SK-N-DZ (cell line): ENCODE measurements around the gene DBN1.
"Not testable (repeated sequence)": the region's sequence is repeated elsewhere in the genome, so short reads cannot be mapped to it uniquely, and the experiment has no call there.

ENCODE experiments used
- DNase-seq: peaks from one replicate; pipeline ENCODE4 v3.0.0-alpha.2; 2015; ENCODE audit warnings: low spot score

The DBN1 gene

DNA sequence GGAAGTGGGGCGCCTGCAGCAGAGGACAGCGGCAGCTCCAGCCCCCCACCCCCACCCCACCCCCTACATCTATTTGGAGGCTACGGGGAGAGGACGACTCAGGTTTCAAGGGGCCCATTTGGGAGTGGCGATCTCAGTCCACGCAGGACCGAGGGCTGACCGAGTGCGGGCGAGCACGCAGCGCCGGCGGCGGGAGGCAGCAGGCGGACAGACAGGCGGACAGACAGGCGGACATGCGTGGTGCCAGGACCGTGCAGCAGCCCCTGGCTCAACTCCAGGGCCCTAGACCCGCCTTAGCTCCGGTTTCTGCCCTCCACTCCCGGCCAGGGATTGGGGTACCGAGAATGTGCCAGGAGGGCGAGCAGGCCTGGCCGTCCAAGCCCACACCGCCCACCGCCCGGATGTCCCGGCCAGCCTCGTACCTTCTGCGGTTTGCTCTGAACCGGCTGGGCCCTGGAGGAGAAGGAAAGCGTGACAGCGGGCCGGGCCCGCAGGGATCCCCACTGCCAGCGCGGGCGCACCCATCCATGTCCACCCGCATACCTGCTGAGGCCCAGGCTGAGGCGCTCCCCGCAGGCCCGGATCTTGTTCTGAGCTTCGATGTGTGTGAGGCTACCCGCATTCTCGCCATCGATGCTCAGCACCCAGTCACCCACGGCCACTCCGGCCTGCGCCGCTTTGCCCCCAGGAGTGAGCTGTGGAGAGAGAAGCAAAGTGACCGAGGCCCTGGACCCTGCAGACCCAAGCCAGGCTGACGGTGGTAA is 18.7 kb upstream of the DBN1 start:
- DNase-seq, result no peak

DNA sequence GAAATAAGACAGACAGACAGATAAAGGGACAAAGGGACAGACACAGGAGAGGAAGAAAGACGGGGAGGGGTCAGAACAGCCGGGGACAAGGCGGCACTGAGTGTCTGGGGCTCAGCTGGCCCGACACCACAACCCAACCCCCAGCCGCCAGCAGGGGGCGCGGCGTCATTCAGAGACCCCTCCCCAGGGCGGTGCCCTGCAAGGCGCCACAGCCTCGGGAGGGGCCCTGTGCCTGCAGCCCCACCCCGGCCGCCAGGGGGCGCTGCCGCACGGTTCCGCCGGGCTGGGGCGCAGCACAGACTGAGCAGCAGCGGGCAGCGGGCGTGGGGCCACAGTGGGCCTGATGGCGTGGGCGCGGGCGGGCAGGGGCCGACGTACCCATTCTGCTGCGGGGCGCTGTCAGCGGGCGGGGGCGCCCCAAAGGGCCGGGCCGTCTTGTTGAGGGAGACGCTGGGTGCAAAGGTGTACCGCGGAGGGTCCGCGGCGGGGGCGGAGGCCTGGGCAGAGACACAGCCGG is 18.1 kb upstream of the DBN1 start:
- peak; percentile 58 for DNase-seq

DNA sequence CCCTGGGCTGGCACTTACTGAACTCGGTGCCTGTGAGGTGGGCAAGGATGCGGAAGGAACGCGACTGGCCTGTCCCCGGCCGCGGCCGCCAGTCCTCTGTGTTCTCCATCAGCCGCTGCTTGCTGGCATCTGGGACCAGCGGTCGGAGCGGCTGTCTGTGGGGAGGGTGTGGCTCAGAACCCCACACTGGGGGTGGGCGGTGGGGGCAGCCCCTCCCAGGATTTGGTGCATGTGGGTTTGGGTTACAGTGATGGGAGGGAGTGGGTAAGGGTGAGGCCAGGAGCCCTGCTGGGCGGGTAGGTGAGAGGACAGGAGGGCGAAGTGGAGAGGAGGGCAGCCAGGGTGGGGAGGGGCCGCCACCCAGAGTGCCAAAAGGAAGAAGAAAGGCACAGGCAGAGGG is 17.6 kb upstream of the DBN1 start:
- no peak for DNase-seq

DNA sequence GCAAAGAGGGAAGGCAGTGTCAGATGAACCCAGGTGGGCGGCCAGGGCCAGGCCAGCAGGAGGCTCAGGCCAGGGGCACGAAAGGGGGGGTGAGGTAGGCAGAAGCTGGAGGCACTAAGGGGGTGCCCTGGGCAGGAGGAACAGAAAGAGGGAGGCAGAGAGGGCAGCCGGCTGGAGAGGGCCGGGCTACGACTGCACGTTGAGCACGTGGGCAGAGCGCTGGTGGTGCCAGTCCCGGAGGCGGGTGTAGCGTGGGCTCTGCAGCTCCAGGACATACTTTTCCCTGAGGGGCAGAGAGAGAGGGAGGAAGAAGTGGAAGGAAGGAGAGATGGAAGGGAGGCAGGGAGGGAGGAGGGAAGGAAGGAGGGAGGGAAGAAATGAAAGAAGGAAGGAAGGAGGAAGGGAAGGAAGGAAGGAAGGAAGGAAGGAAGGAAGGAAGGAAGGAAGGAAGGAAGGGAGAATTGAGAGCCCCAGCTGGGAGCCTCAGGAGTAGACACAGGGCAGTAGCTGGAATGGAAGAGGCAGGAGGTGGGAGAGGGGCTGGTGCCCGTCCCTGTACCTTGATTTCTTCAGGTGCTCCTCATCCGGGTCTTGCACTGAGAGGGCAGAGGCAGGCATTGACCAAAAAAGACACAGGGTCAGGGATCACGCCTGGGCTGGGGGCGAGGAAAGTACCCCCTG is 17.0 kb upstream of the DBN1 start:
- no peak for DNase-seq

GRCh38 chr5:177489119-177489716 is 15.8 kb upstream of the DBN1 start:
- no peak for DNase-seq

DNA sequence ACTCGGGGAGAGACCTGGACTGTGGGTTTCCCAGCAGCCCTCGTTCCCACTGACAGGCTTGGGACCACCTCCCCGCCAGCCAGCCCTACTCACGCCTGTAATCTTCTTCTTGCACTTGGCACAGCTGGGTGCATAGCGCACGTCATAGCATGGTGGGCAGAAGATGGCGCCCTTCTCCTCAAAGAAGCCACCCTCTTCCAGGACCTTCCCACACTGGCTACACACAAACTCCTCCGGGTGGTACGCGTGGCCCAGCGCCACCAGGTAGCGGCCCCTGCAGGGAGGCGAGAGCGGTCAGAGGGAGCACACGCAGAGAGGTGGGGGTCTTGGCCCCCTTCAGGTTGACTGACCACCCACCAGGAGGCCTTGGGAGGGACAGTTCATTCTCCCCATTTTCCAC is 14.5 kb upstream of the DBN1 start:
- DNase-seq, result no peak

- DNase-seq, result no peak
Observed at GRCh38 chr5:177487144-177487543, 13.7 kb upstream of the DBN1 start.

DNA sequence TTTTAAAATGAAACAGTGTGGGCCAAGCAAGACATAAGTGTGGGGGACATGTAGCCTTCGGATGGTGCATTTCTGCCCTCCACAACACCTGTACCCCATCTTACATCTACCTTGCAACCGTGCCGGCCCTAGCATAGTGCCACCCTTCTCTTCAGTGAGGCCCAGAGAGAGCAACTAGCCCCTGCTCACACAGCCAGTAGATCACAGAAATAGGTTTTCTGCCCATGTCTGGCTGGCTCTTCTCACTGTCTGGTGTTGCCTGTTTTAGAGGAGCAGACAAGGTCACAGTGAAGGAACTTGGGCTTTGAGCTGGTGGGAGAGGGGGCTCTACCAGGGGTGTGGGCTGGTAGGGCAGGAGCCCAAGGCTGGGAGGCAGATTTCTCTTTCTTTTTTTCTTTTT is 12.8 kb upstream of the DBN1 start:
- no peak for DNase-seq

DNA sequence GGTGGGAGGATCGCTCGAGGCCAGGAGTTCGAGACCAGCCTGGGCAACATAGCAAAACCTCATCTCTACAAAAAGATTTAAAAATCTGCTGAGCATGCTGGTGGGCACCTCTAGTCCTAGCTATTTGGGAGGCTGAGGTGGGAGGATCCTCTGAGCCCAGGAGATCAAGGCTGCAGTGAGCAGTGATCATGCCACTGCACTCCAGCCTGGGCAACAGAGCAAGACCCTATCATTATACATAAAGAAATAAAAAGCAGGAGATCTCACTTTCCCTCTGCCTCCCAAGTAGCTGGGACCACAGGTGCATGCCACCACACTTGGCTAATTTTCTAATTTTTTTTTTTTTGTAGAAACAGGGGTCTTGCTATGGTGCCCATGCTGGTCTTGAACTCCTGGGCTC is 12.3 kb upstream of the DBN1 start:
- not testable (repeated sequence) for DNase-seq

GRCh38 chr5:177484902-177485549 is 11.6 kb upstream of the DBN1 start:
- no peak for DNase-seq

- DNase-seq, result no peak
Observed at GRCh38 chr5:177483994-177484901, 10.8 kb upstream of the DBN1 start.

GRCh38 chr5:177483042-177483441 is 9.6 kb upstream of the DBN1 start:
- DNase-seq, result no peak

DNA sequence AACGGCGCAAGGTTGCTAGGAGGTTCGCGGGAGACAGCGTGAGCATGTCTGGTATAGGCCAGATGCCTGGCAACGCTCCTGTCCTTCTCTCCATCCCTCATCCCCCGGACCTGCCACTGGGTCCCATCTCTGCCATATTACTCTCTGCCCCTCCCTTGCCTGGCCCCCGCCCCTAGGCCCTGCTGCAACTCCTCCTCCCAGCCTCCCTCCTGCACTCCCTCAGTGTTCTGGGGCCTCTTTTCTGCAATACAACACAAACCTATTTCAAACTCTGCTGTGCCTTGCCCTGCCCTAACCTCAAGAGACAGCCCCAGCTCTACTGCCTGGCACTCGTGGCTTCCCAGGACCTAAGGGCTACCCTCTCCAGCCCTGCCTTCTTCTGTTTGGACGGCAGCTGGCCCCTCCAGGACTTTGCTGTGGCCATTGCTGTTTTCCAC is 8.9 kb upstream of the DBN1 start:
- no peak for DNase-seq

GRCh38 chr5:177479774-177480173 is 6.3 kb upstream of the DBN1 start:
- DNase-seq, result peak; percentile 52

DNA sequence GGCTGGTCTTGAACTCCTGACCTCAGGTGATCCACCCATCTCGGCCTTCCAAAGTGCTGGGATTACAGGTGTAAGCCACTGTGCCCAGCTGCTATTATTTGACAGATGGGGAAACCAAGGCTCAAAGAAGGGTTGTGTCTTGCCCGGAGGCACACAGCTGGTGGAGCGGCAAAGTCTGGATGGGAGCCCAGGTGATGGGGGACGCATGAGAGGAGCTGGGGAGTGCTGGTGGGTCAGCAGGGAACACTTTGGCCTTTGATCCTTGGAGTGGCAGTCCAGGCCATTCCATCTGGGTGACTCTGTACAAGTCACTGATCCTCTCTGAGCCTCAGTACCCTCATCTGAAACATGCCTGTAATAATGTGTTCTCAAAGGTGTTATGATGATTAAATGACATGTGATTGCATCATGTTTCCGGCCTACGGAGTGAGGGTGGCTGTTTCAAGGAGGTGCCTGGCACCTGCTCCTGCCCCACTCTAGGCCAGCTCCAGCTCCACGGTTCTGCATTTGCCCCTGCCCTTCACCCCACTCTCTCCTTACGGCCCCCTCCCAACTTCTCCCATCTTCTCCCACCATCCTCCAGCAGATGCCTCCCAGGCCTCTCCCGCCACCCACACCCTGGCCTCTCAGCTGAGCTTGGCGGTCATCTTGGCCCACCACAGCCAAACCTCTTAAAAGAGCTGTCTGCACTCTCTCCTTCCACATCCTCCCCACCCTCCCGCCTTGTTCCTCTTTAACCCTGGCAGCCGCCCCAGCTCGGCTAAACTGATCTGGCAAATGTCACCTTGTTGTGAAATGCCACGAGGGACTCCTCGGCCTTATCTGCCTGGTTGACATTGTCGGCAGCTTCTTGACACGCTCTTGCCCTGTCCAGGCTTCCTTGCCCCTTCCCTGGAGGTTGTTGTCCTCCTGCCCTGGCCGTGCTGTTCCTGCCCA is 5.5 kb upstream of the DBN1 start:
- DNase-seq, result peak; percentile 87

- DNase-seq, result no peak
Observed at GRCh38 chr5:177477701-177478477, 4.5 kb upstream of the DBN1 start.

GRCh38 chr5:177476531-177477233 is 3.2 kb upstream of the DBN1 start:
- no peak for DNase-seq
